ENCODE results near the gene VASN.
A peak's percentile ranks its signal among the peaks of the same experiment; 100 is the strongest.

Gene VASN

GRCh38 chr16:4367393-4367856, 4.2 kb upstream of the VASN start:
- Histone ChIP-seq H2BK15ac (ENCODE audit: low read length) (peak overlapping the region; percentile 11), H2AFZ (ENCODE audit: low read length) (no peak overlapping the region), H2AK5ac (ENCODE audit: low read depth, low read length) (peak overlapping the region; percentile 72), H3K4me2 (ENCODE audit: insufficient read depth, low read length, poor library complexity, severe bottlenecking) (no peak overlapping the region), H3K4me1 (ENCODE audit: control insufficient read depth in 2 of 2, insufficient read depth in 1 of 2, low read depth in 1 of 2, low read length in 2 of 2) (peaks cover 10 to 22% of the 10 kb centered on the region in 2 donors), H3K18ac (ENCODE audit: low read length) (peak overlapping the region; percentile 18), H2BK120ac (ENCODE audit: low read depth, low read length) (no peak overlapping the region), H4K8ac (ENCODE audit: low read depth, low read length) (no peak overlapping the region), H3K36me3 (replicated peaks in 1 of 2; ENCODE audit: control insufficient read depth in 2 of 2, insufficient read depth in 2 of 2, low read length in 2 of 2) (no peaks in the 10 kb centered on the region), H3K14ac (ENCODE audit: low read length) (no peak overlapping the region), H3K9me3 (replicated peaks in 1 of 2; ENCODE audit: control insufficient read depth in 2 of 2, insufficient read depth in 1 of 2, low read depth in 1 of 2, low read length in 2 of 2) (no peaks in the 10 kb centered on the region), H2BK12ac (ENCODE audit: low read length) (no peak overlapping the region), H3K9ac (ENCODE audit: low read depth, low read length, poor library complexity) (no peak overlapping the region), H3K27ac (replicated peaks; ENCODE audit: low read length) (no peak overlapping the region), H3K4me3 (ENCODE audit: low read length in 2 of 2) (no peak overlapping the region), H4K91ac (ENCODE audit: low read depth, low read length, poor library complexity) (no peak overlapping the region), H2BK5ac (ENCODE audit: low read length) (no peak overlapping the region), H3K4ac (ENCODE audit: low read length) (no peak overlapping the region), H3K27me3 (ENCODE audit: control insufficient read depth in 3 of 3, insufficient read depth in 3 of 3, low read depth in 1 of 3, low read length in 3 of 3) (no peaks in the 10 kb centered on the region), H3K79me1 (ENCODE audit: low read depth, low read length) (peaks cover under 1% of the 10 kb centered on the region), H3K23ac (ENCODE audit: low read depth, low read length, poor library complexity) (peak overlapping the region; percentile 66)
- DNase-seq (ENCODE audit: low spot score), result no peak
- WGBS, 2 donors (ENCODE audit: extremely low coverage in 2 of 2, insufficient read length in 2 of 2, insufficient replicate concordance in 1 of 2), result no CpG with 5 or more reads among the region's 5 CpGs

- Histone ChIP-seq H3K9me3 (replicated peaks in 1 of 2; ENCODE audit: control insufficient read depth in 2 of 2, insufficient read depth in 1 of 2, low read depth in 1 of 2, low read length in 2 of 2) (no peaks in the 10 kb centered on the region), H2AFZ (ENCODE audit: low read length) (no peak overlapping the region), H4K8ac (ENCODE audit: low read depth, low read length) (no peak overlapping the region), H2AK5ac (ENCODE audit: low read depth, low read length) (peak overlapping the region; percentile 92), H3K18ac (ENCODE audit: low read length) (peak overlapping the region; percentile 52), H3K27me3 (ENCODE audit: control insufficient read depth in 3 of 3, insufficient read depth in 3 of 3, low read depth in 1 of 3, low read length in 3 of 3) (no peaks in the 10 kb centered on the region), H3K36me3 (replicated peaks in 1 of 2; ENCODE audit: control insufficient read depth in 2 of 2, insufficient read depth in 2 of 2, low read length in 2 of 2) (no peaks in the 10 kb centered on the region), H3K4me3 (ENCODE audit: low read length in 2 of 2) (no peak overlapping the region), H2BK15ac (ENCODE audit: low read length) (peak overlapping the region; percentile 39), H3K4ac (ENCODE audit: low read length) (peak overlapping the region; percentile 66), H3K14ac (ENCODE audit: low read length) (peak overlapping the region; percentile 56), H4K91ac (ENCODE audit: low read depth, low read length, poor library complexity) (no peak overlapping the region), H3K23ac (ENCODE audit: low read depth, low read length, poor library complexity) (peak overlapping the region; percentile 80), H3K9ac (ENCODE audit: low read depth, low read length, poor library complexity) (peak overlapping the region; percentile 63), H2BK5ac (ENCODE audit: low read length) (peak overlapping the region; percentile 46), H3K4me2 (ENCODE audit: insufficient read depth, low read length, poor library complexity, severe bottlenecking) (no peak overlapping the region), H3K79me1 (ENCODE audit: low read depth, low read length) (peaks cover 5% of the 10 kb centered on the region), H3K27ac (replicated peaks; ENCODE audit: low read length) (no peak overlapping the region), H2BK120ac (ENCODE audit: low read depth, low read length) (no peak overlapping the region), H2BK12ac (ENCODE audit: low read length) (peak overlapping the region; percentile 90), H3K4me1 (ENCODE audit: control insufficient read depth in 2 of 2, insufficient read depth in 1 of 2, low read depth in 1 of 2, low read length in 2 of 2) (peaks cover 25 to 38% of the 10 kb centered on the region in 2 donors)
- no peak for DNase-seq (ENCODE audit: low spot score)
- no CpG with 5 or more reads among the region's 13 CpGs for WGBS, 2 donors (ENCODE audit: extremely low coverage in 2 of 2, insufficient read length in 2 of 2, insufficient replicate concordance in 1 of 2)
Measured at GRCh38 chr16:4369007-4369733, 2.5 kb upstream of the VASN start.

GRCh38 chr16:4370151-4370550, 1.5 kb upstream of the VASN start:
- Histone ChIP-seq H3K27me3 (ENCODE audit: control insufficient read depth in 3 of 3, insufficient read depth in 3 of 3, low read depth in 1 of 3, low read length in 3 of 3) (no peaks in the 10 kb centered on the region), H4K91ac (ENCODE audit: low read depth, low read length, poor library complexity) (no peak overlapping the region), H3K4me3 (ENCODE audit: low read length in 2 of 2) (no peak overlapping the region), H3K23ac (ENCODE audit: low read depth, low read length, poor library complexity) (no peak overlapping the region), H3K14ac (ENCODE audit: low read length) (no peak overlapping the region), H2AK5ac (ENCODE audit: low read depth, low read length) (no peak overlapping the region), H3K4me2 (ENCODE audit: insufficient read depth, low read length, poor library complexity, severe bottlenecking) (no peak overlapping the region), H3K9ac (ENCODE audit: low read depth, low read length, poor library complexity) (no peak overlapping the region), H2BK12ac (ENCODE audit: low read length) (no peak overlapping the region), H3K79me1 (ENCODE audit: low read depth, low read length) (peaks cover 5% of the 10 kb centered on the region), H3K27ac (replicated peaks; ENCODE audit: low read length) (no peak overlapping the region), H2BK120ac (ENCODE audit: low read depth, low read length) (no peak overlapping the region), H4K8ac (ENCODE audit: low read depth, low read length) (no peak overlapping the region), H3K4me1 (ENCODE audit: control insufficient read depth in 2 of 2, insufficient read depth in 1 of 2, low read depth in 1 of 2, low read length in 2 of 2) (peaks cover 32 to 48% of the 10 kb centered on the region in 2 donors), H2AFZ (ENCODE audit: low read length) (no peak overlapping the region), H3K9me3 (replicated peaks in 1 of 2; ENCODE audit: control insufficient read depth in 2 of 2, insufficient read depth in 1 of 2, low read depth in 1 of 2, low read length in 2 of 2) (no peaks in the 10 kb centered on the region), H3K4ac (ENCODE audit: low read length) (no peak overlapping the region), H2BK15ac (ENCODE audit: low read length) (no peak overlapping the region), H3K18ac (ENCODE audit: low read length) (no peak overlapping the region), H3K36me3 (replicated peaks in 1 of 2; ENCODE audit: control insufficient read depth in 2 of 2, insufficient read depth in 2 of 2, low read length in 2 of 2) (no peaks in the 10 kb centered on the region), H2BK5ac (ENCODE audit: low read length) (peak overlapping the region; percentile 29)
- no peak for DNase-seq (ENCODE audit: low spot score)
- WGBS, 2 donors (ENCODE audit: extremely low coverage in 2 of 2, insufficient read length in 2 of 2, insufficient replicate concordance in 1 of 2), result no CpG with 5 or more reads among the region's 3 CpGs

DNA sequence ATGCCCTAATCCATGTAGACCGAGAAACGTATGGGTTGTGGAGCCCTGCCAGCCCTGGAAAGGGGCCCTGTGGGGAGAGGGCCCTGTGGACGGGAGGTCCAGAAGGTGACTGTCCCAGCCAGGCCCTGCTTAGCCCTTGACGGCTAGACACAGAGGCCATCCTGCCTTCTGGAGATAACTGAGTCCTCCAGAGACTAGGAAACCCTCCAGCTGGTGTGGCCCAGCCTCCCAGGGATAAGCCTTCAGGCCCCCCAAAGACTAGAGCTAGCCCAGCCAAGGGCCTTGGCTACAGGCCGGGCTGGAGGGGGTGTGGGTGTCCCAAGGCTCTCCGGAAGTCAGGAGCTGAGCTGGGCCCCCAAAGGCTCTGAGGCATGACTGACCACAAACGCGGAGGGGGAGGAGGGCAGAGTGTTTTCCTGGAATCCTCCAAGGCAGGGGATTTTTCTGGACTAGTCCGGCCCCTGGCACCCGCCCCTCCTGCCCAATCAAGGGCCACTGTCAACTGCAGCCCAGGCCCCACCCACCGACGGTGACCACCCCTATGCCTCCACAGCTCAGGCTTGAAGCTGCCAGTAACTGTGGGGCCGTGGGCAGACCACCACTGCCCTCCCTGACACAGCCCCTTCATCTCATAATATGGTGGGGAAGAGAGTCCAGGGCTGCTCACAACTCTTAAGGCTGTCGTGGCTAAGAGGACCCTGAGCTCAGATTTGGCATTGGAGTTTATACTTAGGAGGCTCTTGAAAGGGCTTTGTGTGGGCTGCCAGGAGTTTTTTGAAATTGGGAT, 885 bp upstream of the VASN start:
- Histone ChIP-seq H2BK120ac (ENCODE audit: low read depth, low read length) (no peak overlapping the region), H3K4me2 (ENCODE audit: insufficient read depth, low read length, poor library complexity, severe bottlenecking) (no peak overlapping the region), H4K91ac (ENCODE audit: low read depth, low read length, poor library complexity) (no peak overlapping the region), H3K27me3 (ENCODE audit: control insufficient read depth in 3 of 3, insufficient read depth in 3 of 3, low read depth in 1 of 3, low read length in 3 of 3) (no peaks in the 10 kb centered on the region), H2BK15ac (ENCODE audit: low read length) (peak overlapping the region; percentile 38), H3K36me3 (replicated peaks in 1 of 2; ENCODE audit: control insufficient read depth in 2 of 2, insufficient read depth in 2 of 2, low read length in 2 of 2) (no peaks in the 10 kb centered on the region), H3K4me3 (ENCODE audit: low read length in 2 of 2) (no peak overlapping the region), H2AFZ (ENCODE audit: low read length) (peak overlapping the region; percentile 75), H3K18ac (ENCODE audit: low read length) (peak overlapping the region; percentile 3), H3K27ac (replicated peaks; ENCODE audit: low read length) (no peak overlapping the region), H3K14ac (ENCODE audit: low read length) (no peak overlapping the region), H3K4me1 (ENCODE audit: control insufficient read depth in 2 of 2, insufficient read depth in 1 of 2, low read depth in 1 of 2, low read length in 2 of 2) (peaks cover 33 to 48% of the 10 kb centered on the region in 2 donors), H4K8ac (ENCODE audit: low read depth, low read length) (peak overlapping the region; percentile 82), H3K9ac (ENCODE audit: low read depth, low read length, poor library complexity) (no peak overlapping the region), H3K23ac (ENCODE audit: low read depth, low read length, poor library complexity) (peak overlapping the region; percentile 89), H3K4ac (ENCODE audit: low read length) (no peak overlapping the region), H2BK12ac (ENCODE audit: low read length) (no peak overlapping the region), H3K9me3 (replicated peaks in 1 of 2; ENCODE audit: control insufficient read depth in 2 of 2, insufficient read depth in 1 of 2, low read depth in 1 of 2, low read length in 2 of 2) (no peaks in the 10 kb centered on the region), H3K79me1 (ENCODE audit: low read depth, low read length) (peaks cover 5% of the 10 kb centered on the region), H2AK5ac (ENCODE audit: low read depth, low read length) (no peak overlapping the region), H2BK5ac (ENCODE audit: low read length) (peak overlapping the region; percentile 29)
- WGBS, 2 donors (ENCODE audit: extremely low coverage in 2 of 2, insufficient read length in 2 of 2, insufficient replicate concordance in 1 of 2), result no CpG with 5 or more reads among the region's 14 CpGs
- DNase-seq (ENCODE audit: low spot score), result no peak
